Mesothelial cell of epicardium (in vitro differentiated cells): Measurements from ENCODE around the gene NPW. TPM values are rescaled to one million over a fixed set of nuclear protein-coding genes. Genes with fewer than 3 reads are reported as not detected.
A peak's percentile ranks its signal among the peaks of the same experiment; 100 is the strongest.

Experiments
- DNase-seq, 2 experiments: peaks; one replicate each; pipeline ENCODE4 v3.0.0; 2021; ENCODE audit warnings: low spot score in 2 of 2; ENCODE audit not compliant: unreplicated experiment in 2 of 2
- H3K27ac Mint-ChIP-seq: 2 replicates; pipeline ENCODE4 v1.8.0; 2021; ENCODE audit warnings: mixed read lengths
- H3K27me3 Mint-ChIP-seq: 2 replicates; pipeline ENCODE4 v1.8.0; 2021; ENCODE audit warnings: low read depth, mixed read lengths
- H3K36me3 Mint-ChIP-seq: 2 replicates; pipeline ENCODE4 v1.8.0; 2021; ENCODE audit warnings: mixed read lengths
- H3K4me1 Mint-ChIP-seq: 2 replicates; pipeline ENCODE4 v1.8.0; 2021; ENCODE audit warnings: mixed read lengths
- H3K4me3 Mint-ChIP-seq: 2 replicates; pipeline ENCODE4 v1.8.0; 2021; ENCODE audit warnings: mild to moderate bottlenecking, moderate library complexity, mixed read lengths
- H3K9me3 Mint-ChIP-seq: 2 replicates; pipeline ENCODE4 v1.8.0; 2021; ENCODE audit warnings: mixed read lengths
- CTCF ChIP-seq: fragments of 200-600 bp; sonication (generic); IDR thresholded peaks from one replicate; pipeline ENCODE4 v1.5.0; 2021; ENCODE audit warnings: antibody characterized with exemption; ENCODE audit not compliant: unreplicated experiment
- total RNA-seq: library from RNA; stranded (reverse); gene quantifications from 3 replicates; pipeline ENCODE4 v1.2.1, GENCODE V29; 2021

NPW gene
- total RNA-seq, 1 donor from 2014 or later: 14.0 TPM

DNA sequence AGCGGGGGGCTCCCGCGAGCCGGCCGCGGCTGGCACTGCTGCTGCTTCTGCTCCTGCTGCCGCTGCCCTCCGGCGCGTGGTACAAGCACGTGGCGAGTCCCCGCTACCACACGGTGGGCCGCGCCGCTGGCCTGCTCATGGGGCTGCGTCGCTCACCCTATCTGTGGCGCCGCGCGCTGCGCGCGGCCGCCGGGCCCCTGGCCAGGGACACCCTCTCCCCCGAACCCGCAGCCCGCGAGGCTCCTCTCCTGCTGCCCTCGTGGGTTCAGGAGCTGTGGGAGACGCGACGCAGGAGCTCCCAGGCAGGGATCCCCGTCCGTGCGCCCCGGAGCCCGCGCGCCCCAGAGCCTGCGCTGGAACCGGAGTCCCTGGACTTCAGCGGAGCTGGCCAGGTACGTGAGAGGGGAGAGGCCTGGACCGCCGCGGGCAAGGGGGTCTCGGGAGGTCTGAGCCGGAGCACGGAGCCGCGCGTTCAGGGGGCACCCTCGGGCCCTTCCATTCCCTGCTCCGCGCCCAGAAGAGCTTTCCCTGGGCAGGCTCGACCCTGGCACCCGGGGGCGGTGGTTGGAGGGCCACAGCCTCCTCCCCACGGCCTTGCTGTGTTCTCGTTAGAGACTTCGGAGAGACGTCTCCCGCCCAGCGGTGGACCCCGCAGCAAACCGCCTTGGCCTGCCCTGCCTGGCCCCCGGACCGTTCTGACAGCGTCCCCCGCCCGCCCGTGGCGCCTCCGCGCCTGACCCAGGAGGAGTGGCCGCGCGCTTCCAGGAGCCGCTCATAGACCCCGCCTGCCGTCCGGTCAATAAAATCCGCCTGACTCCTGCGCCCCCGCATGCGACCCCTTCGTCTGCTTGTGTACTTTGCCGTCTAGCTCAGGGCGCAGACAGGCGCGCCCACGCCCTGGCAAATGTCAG lies 591 bp downstream of the NPW start:
- Mint-ChIP-seq H3K9me3 (no peaks in the 10 kb centered on the region), H3K36me3 (no peaks in the 10 kb centered on the region), H3K27me3 (peaks cover 47% of the 10 kb centered on the region), H3K4me1 (peaks cover 19% of the 10 kb centered on the region), H3K4me3 (peak overlapping the region; percentile 65), H3K27ac (no peak overlapping the region)
- no peak for DNase-seq
- TF ChIP-seq CTCF: no peak

GRCh38 chr16:2022723-2023091 lies 3.1 kb downstream of the NPW start:
- H3K27me3 Mint-ChIP-seq: peaks cover 45% of the 10 kb centered on the region
- H3K27ac Mint-ChIP-seq: peak overlapping the region; percentile 74
- peaks cover 23% of the 10 kb centered on the region for H3K4me1 Mint-ChIP-seq
- no peaks in the 10 kb centered on the region for H3K9me3 Mint-ChIP-seq
- H3K4me3 Mint-ChIP-seq: peak overlapping the region; percentile 67
- no peak for TF ChIP-seq CTCF
- no peaks in the 10 kb centered on the region for H3K36me3 Mint-ChIP-seq
- peak in 1 of 2 experiments; percentile 63 for DNase-seq

- Mint-ChIP-seq H3K9me3 (no peaks in the 10 kb centered on the region), H3K4me3 (peak overlapping the region; percentile 69), H3K4me1 (peaks cover 27% of the 10 kb centered on the region), H3K27ac (peak overlapping the region; percentile 74), H3K27me3 (peaks cover 39% of the 10 kb centered on the region), H3K36me3 (no peaks in the 10 kb centered on the region)
- TF ChIP-seq CTCF: peak; percentile 99
- DNase-seq: peak; percentile 95 to 98
These were observed 3.8 kb downstream of the NPW start for GRCh38 chr16:2023092-2024031.

GRCh38 chr16:2024032-2024420 lies 4.4 kb downstream of the NPW start:
- Mint-ChIP-seq H3K4me1 (peaks cover 31% of the 10 kb centered on the region), H3K27ac (no peak overlapping the region), H3K9me3 (no peaks in the 10 kb centered on the region), H3K27me3 (peaks cover 33% of the 10 kb centered on the region), H3K4me3 (no peak overlapping the region), H3K36me3 (peaks cover 2% of the 10 kb centered on the region)
- DNase-seq: no peak
- no peak for TF ChIP-seq CTCF

DNA sequence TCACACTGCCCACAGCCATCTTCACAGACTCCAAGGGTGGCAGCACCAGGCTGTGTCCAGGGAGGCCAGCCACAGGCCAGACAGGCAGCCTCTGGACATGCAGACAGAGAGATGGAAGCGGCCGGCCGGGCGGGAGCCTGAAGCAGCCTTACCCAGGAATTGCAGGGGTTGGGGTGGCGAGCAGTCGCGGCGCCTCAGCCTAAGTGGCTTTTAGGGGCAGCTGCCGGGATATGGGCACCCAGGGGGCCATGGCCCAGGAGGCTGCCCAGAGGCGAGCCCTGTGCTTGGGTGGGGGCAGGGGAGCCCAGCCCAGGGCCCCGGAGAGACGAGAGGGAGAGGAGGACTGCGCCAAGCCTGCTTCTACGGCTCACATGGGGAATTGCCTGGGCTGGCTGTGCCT lies 5.7 kb downstream of the NPW start:
- H3K9me3 Mint-ChIP-seq: no peaks in the 10 kb centered on the region
- H3K27ac Mint-ChIP-seq: no peak overlapping the region
- H3K36me3 Mint-ChIP-seq: peaks cover 2% of the 10 kb centered on the region
- H3K4me1 Mint-ChIP-seq: peaks cover 31% of the 10 kb centered on the region
- peak overlapping the region; percentile 58 for H3K4me3 Mint-ChIP-seq
- no peak for TF ChIP-seq CTCF
- H3K27me3 Mint-ChIP-seq: peaks cover 25% of the 10 kb centered on the region
- no peak for DNase-seq
